Thyroid gland (tissue), 4 donors: ENCODE results near the gene SLC17A9. TPM values are rescaled to one million over a fixed set of nuclear protein-coding genes. Genes with fewer than 3 reads are reported as not detected.
"Not testable (repeated sequence)": the region's sequence is repeated elsewhere in the genome, so short reads cannot be mapped to it uniquely, and the experiment has no call there.

ENCODE experiments used
- DNase-seq, 2 donors: peaks; one replicate each; pipeline ENCODE4 v3.0.0-alpha.2; 2019
- H3K27ac ChIP-seq, 3 donors: fragments of 200-600 bp; sonication (generic); 1 replicate in 2 of 3; 2 replicates in 1 of 3; pipeline ENCODE4 v1.5.1; 2016 to 2019; ENCODE audit warnings: mild to moderate bottlenecking in 1 of 3, moderate library complexity in 1 of 3
- H3K27me3 ChIP-seq: fragments of 200-600 bp; sonication (generic); one replicate; pipeline ENCODE4 v1.5.1; 2019
- H3K36me3 ChIP-seq, 2 donors: fragments of 200-600 bp; sonication (generic); one replicate each; pipeline ENCODE4 v1.5.1; 2016 to 2019
- H3K4me1 ChIP-seq, 2 donors: fragments of 200-600 bp; sonication (generic); one replicate each; pipeline ENCODE4 v1.5.1; 2017 to 2019
- H3K4me3 ChIP-seq, 3 donors: fragments of 200-600 bp; sonication (generic); replicated peaks in 1 of 3; 1 replicate in 2 of 3; 2 replicates in 1 of 3; pipeline ENCODE4 v1.5.1; 2016; ENCODE audit warnings: mild to moderate bottlenecking in 1 of 3
- H3K9me3 ChIP-seq: fragments of 200-600 bp; sonication (generic); one replicate; pipeline ENCODE4 v1.5.1; 2017
- POLR2A ChIP-seq, 2 donors: fragments of 450-650 bp; IDR thresholded peaks; one replicate each; pipeline ENCODE4 v1.6.1; 2017; ENCODE audit warnings: antibody characterized with exemption in 2 of 2, mild to moderate bottlenecking in 2 of 2, moderate library complexity in 1 of 2
- WGBS, 2 donors: methylation state at CpG; one replicate each; pipeline ENCODE4 v1.1.5; 2017; 5-methylcytosine and 5-hydroxymethylcytosine counted together
- intact Hi-C: fragments of 100-400 bp; cut with DNase I; formaldehyde crosslinking; loops from one replicate; pipeline ENCODE4 v1.15.1; 2023
- total RNA-seq, 4 donors: library from RNA; depleted of rRNA; stranded (reverse); fragments of >200 nt; gene quantifications; one replicate each; pipeline ENCODE4 v1.2.3, GENCODE V29; 2016
- TF ChIP-seq, protein P1 (sequence below), 6 experiments: fragments of 200-600 bp in 3 of 6; fragments of 450-650 bp in 3 of 6; sonication (generic) in 3 of 6; IDR thresholded peaks; one replicate each; pipeline ENCODE4 v1.5.1; 2016 to 2019; ENCODE audit warnings: antibody characterized with exemption in 6 of 6, mild to moderate bottlenecking in 2 of 6, inconsistent platforms in 1 of 6, moderate library complexity in 1 of 6

Gene SLC17A9
- total RNA-seq, 4 donors from 2014 or later = 0.68 to 1.6 (median 1.00) TPM

DNA sequence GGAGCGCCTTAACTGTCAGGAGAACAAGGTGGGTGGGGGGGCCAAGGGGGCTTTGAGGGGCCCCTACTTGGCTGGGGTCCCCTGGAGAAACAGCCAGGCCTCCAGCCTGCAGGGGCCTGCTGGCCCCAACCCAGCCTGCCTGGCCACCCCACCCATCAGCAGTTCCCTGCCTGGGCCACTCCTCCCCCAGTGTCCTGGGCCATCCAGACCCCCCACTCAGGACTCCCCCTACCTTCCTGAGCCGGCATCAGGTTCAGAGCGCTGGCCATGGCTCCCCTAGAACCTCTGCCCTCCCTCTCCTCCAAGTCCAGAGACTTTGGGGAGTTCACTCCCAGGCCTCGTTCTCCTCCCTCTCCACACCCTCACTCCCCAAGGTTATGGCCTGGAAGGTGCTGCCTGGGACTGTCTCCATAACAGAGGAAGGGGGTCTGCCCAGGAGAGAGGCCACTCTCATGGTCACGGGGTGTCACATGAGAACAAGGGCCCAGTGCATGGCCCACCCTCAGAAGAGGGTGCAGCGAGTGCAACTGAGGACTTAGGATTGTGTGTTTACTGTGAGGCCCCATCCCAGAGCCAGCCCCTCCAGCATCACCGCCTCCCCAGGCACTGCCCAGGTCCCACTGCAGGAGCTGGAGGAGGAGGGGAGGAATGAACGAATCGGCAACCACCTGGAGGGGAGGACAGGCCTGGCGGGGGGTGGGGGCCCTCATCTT, 6.0 kb downstream of the SLC17A9 start:
- Histone ChIP-seq H3K4me1 (peaks cover 11 to 23% of the 10 kb centered on the region in 2 donors), H3K27ac (no peak overlapping the region), H3K27me3 (no peaks in the 10 kb centered on the region), H3K4me3 (no peak overlapping the region), H3K9me3 (no peaks in the 10 kb centered on the region), H3K36me3 (no peaks in the 10 kb centered on the region)
- intact Hi-C loops = no loop called here
- DNase-seq = no peak
- no peak for TF ChIP-seq POLR2A (IDR thresholded peaks at IDR 0.05)
- TF ChIP-seq, protein P1, sequence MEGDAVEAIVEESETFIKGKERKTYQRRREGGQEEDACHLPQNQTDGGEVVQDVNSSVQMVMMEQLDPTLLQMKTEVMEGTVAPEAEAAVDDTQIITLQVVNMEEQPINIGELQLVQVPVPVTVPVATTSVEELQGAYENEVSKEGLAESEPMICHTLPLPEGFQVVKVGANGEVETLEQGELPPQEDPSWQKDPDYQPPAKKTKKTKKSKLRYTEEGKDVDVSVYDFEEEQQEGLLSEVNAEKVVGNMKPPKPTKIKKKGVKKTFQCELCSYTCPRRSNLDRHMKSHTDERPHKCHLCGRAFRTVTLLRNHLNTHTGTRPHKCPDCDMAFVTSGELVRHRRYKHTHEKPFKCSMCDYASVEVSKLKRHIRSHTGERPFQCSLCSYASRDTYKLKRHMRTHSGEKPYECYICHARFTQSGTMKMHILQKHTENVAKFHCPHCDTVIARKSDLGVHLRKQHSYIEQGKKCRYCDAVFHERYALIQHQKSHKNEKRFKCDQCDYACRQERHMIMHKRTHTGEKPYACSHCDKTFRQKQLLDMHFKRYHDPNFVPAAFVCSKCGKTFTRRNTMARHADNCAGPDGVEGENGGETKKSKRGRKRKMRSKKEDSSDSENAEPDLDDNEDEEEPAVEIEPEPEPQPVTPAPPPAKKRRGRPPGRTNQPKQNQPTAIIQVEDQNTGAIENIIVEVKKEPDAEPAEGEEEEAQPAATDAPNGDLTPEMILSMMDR (IDR thresholded peaks at IDR 0.05) = no peak
- WGBS, 2 donors = 82 to 86% methylated on average over 8 to 9 of the region's 10 CpGs

GRCh38 chr20:62959101-62959971, 6.8 kb downstream of the SLC17A9 start:
- intact Hi-C loops = no loop called here
- WGBS, 2 donors = 76 to 80% methylated on average over 20 to 22 of the region's 43 CpGs
- TF ChIP-seq, protein P1 (IDR thresholded peaks at IDR 0.05) = no peak
- TF ChIP-seq POLR2A (IDR thresholded peaks at IDR 0.05) = no peak

GRCh38 chr20:62959998-62960436, 7.5 kb downstream of the SLC17A9 start:
- peaks cover 0 to 10% of the 10 kb centered on the region in 2 donors for H3K4me1 ChIP-seq
- no peak overlapping the region for H3K27ac ChIP-seq
- 90 to 92% methylated on average over 16 to 20 of the region's 20 CpGs for WGBS, 2 donors
- no peaks in the 10 kb centered on the region for H3K9me3 ChIP-seq
- intact Hi-C loops = no loop called here
- no peak for TF ChIP-seq POLR2A (IDR thresholded peaks at IDR 0.05)
- TF ChIP-seq, protein P1 (IDR thresholded peaks at IDR 0.05) = no peak
- H3K36me3 ChIP-seq = no peaks in the 10 kb centered on the region
- H3K27me3 ChIP-seq = no peaks in the 10 kb centered on the region
- H3K4me3 ChIP-seq = no peak overlapping the region
- DNase-seq = no peak

More at GRCh38 chr20:62959101-62959971, 6.8 kb downstream of the SLC17A9 start:
- DNase-seq = no peak
- Histone ChIP-seq H3K27ac (no peak overlapping the region), H3K9me3 (no peaks in the 10 kb centered on the region), H3K4me1 (peaks cover 3 to 16% of the 10 kb centered on the region in 2 donors), H3K36me3 (no peaks in the 10 kb centered on the region), H3K27me3 (no peaks in the 10 kb centered on the region), H3K4me3 (no peak overlapping the region)

- WGBS, 2 donors = 88 to 100% methylated on average over 2 to 20 of the region's 31 CpGs
- H3K4me3 ChIP-seq, H3K27ac ChIP-seq, H3K4me1 ChIP-seq, H3K36me3 ChIP-seq, H3K9me3 ChIP-seq, DNase-seq, H3K27me3 ChIP-seq, intact Hi-C loops: not testable (repeated sequence)
Measured at GRCh38 chr20:62960446-62961309, 8.2 kb downstream of the SLC17A9 start.

GRCh38 chr20:62961310-62961783, 8.8 kb downstream of the SLC17A9 start:
- Histone ChIP-seq H3K4me1 (no peaks in the 10 kb centered on the region), H3K27ac (no peak overlapping the region), H3K9me3 (no peaks in the 10 kb centered on the region), H3K27me3 (no peaks in the 10 kb centered on the region), H3K4me3 (no peak overlapping the region), H3K36me3 (no peaks in the 10 kb centered on the region)
- no peak for DNase-seq
- intact Hi-C loops = no loop called here
- 71 to 84% methylated on average over 17 to 18 of the region's 19 CpGs for WGBS, 2 donors
- no peak for TF ChIP-seq POLR2A (IDR thresholded peaks at IDR 0.05)
- TF ChIP-seq, protein P1 (IDR thresholded peaks at IDR 0.05) = no peak
